Pancreas (tissue), 10 donors: ENCODE measurements around the gene CHGA. TPM values are rescaled to one million over a fixed set of nuclear protein-coding genes. Genes with fewer than 3 reads are reported as not detected.

ENCODE experiments used
- ATAC-seq, 4 donors: fragments of 200-7000 bp; cut with Tn5 transposase; one replicate each; pipeline versions ENCODE4 v1.8.0 to v1.9.1; 2020; ENCODE audit warnings: mild to moderate bottlenecking in 4 of 4, moderate library complexity in 4 of 4
- DNase-seq, 6 donors: peaks; one replicate each; pipeline ENCODE4 v3.0.0-alpha.2; 2020
- FAIRE-seq: peaks from 2 replicates; lab custom pipeline; 2012; peaks lifted over from hg19 to GRCh38; lab: Jason Lieb, UNC
- H3K27ac ChIP-seq, 4 donors: fragments of 200-600 bp; sonication (generic); 1 replicate in 3 of 4; 2 replicates in 1 of 4; pipeline versions ENCODE4 v1.5.0 to v1.8.0; 2020
- H3K27me3 ChIP-seq, 4 donors: fragments of 200-600 bp; one replicate each; pipeline ENCODE4 v1.8.0; 2021
- H3K36me3 ChIP-seq, 3 donors: fragments of 200-600 bp; sonication (generic) in 1 of 3; one replicate each; pipeline versions ENCODE4 v1.5.0 to v1.8.0; 2020 to 2021
- H3K4me1 ChIP-seq, 3 donors: fragments of 200-600 bp; one replicate each; pipeline ENCODE4 v1.8.0; 2021
- H3K4me3 ChIP-seq, 4 donors: fragments of 200-600 bp; sonication (generic) in 2 of 4; one replicate each; pipeline versions ENCODE4 v1.5.0 to v1.8.0; 2020 to 2021
- H3K9me3 ChIP-seq, 4 donors: fragments of 200-600 bp; one replicate each; pipeline ENCODE4 v1.8.0; 2021
- CTCF ChIP-seq, 4 donors: fragments of 200-600 bp; sonication (generic) in 3 of 4; IDR thresholded peaks; one replicate each; pipeline versions ENCODE4 v1.5.0 to v1.8.0; 2021; ENCODE audit warnings: antibody characterized with exemption in 4 of 4
- WGBS, 2 donors: extraction: QIAGEN DNeasy Blood & Tissue Kit; methylation state at CpG; one replicate each; pipeline ENCODE4 v1.1.7; 2013; 5-methylcytosine and 5-hydroxymethylcytosine counted together
- intact Hi-C, 3 donors: fragments of 100-400 bp; cut with DNase I; formaldehyde crosslinking; loops; one replicate each; pipeline versions ENCODE4 v1.11.1 to v1.14.2; 2022
- polyA plus RNA-seq, 2 donors: library from polyadenylated mRNA; stranded (reverse); fragments of 200-250 nt; gene quantifications; one replicate each; pipeline ENCODE4 v1.2.3, GENCODE V29; 2013
- total RNA-seq, 6 donors: library from RNA; stranded (reverse); fragmentation: NEBNext Ultra II Directional in 4 of 6; extraction: Animal tissue kit (Norgen Biotek cat#: 25700) in 4 of 6; gene quantifications; one replicate each; pipeline versions ENCODE4 v1.2.1 to v1.2.4, GENCODE V29; 2021 to 2023
- donor health status: healthy with polysubstance abuse.
- donor health status: DM: no; HTN: no; CAD: no; lungs with moderate emphysema.
- donor health status: DM: no; HTN: no; CAD: no.
- donor health status: control.
- donor health status: control.
- donor health status: Bipolar disorder and iron deficiency.
- donor health status: DM: yes; HTN: yes; CAD: no.
- donor health status: DM: no; HTN: no; CAD: no.
- donor health status: DM: no; HTN: no; CAD: no.
- donor health status: DM: yes; HTN: yes; CAD: no.

The CHGA gene
- total and polyA plus RNA-seq, 8 donors: 30.3 to 1,505 (median 112) TPM

- DNase-seq: no peak
- 54 to 58% methylated on average over 5 of the region's 5 CpGs for WGBS, 2 donors
- ATAC-seq: no peak
- peaks cover 0 to 6% (median 0%) of the 10 kb centered on the region in 4 donors for H3K27me3 ChIP-seq
- no peaks in the 10 kb centered on the region for H3K36me3 ChIP-seq
- no peak for FAIRE-seq
- H3K9me3 ChIP-seq: no peaks in the 10 kb centered on the region
- no peak overlapping the region for H3K27ac ChIP-seq
- intact Hi-C loops: no loop called here
- no peak overlapping the region for H3K4me3 ChIP-seq
- H3K4me1 ChIP-seq: no peaks in the 10 kb centered on the region
- TF ChIP-seq CTCF (IDR thresholded peaks at IDR 0.05): no peak
Measured at GRCh38 chr14:92924247-92924646, 1.3 kb downstream of the CHGA start.

GRCh38 chr14:92925446-92925845 is 2.5 kb downstream of the CHGA start:
- no peak for TF ChIP-seq CTCF (IDR thresholded peaks at IDR 0.05)
- Histone ChIP-seq H3K36me3 (no peaks in the 10 kb centered on the region), H3K9me3 (no peaks in the 10 kb centered on the region), H3K4me1 (no peaks in the 10 kb centered on the region), H3K4me3 (no peak overlapping the region), H3K27me3 (peaks cover 0 to 6% (median 0%) of the 10 kb centered on the region in 4 donors), H3K27ac (no peak overlapping the region)
- DNase-seq (peak in 1 of 6 donors; percentile 30), FAIRE-seq (no peak), ATAC-seq (no peak)
- intact Hi-C loops: no loop called here
- 47 to 59% methylated on average over 6 of the region's 6 CpGs for WGBS, 2 donors

- ATAC-seq (no peak), FAIRE-seq (no peak), DNase-seq (peak in 1 of 6 donors; percentile 18)
- 69 to 77% methylated on average over 5 of the region's 5 CpGs for WGBS, 2 donors
- Histone ChIP-seq H3K4me1 (no peaks in the 10 kb centered on the region), H3K9me3 (no peaks in the 10 kb centered on the region), H3K36me3 (no peaks in the 10 kb centered on the region), H3K4me3 (no peak overlapping the region), H3K27me3 (peaks cover 0 to 6% (median 0%) of the 10 kb centered on the region in 4 donors), H3K27ac (no peak overlapping the region)
- no peak for TF ChIP-seq CTCF (IDR thresholded peaks at IDR 0.05)
- intact Hi-C loops: no loop called here
Measured at GRCh38 chr14:92926180-92926845, 3.4 kb downstream of the CHGA start.

- DNase-seq (no peak), FAIRE-seq (no peak), ATAC-seq (no peak)
- Histone ChIP-seq H3K27me3 (peaks cover 0 to 6% (median 0%) of the 10 kb centered on the region in 4 donors), H3K27ac (no peak overlapping the region), H3K36me3 (no peaks in the 10 kb centered on the region), H3K4me3 (no peak overlapping the region), H3K4me1 (no peaks in the 10 kb centered on the region), H3K9me3 (no peaks in the 10 kb centered on the region)
- WGBS, 2 donors: 50 to 54% methylated on average over 3 of the region's 3 CpGs
- TF ChIP-seq CTCF (IDR thresholded peaks at IDR 0.05): no peak
- intact Hi-C loops: no loop called here
Measured at GRCh38 chr14:92926931-92927330, 4.0 kb downstream of the CHGA start.
